ENCODE data around the gene HOXC4.

DNA sequence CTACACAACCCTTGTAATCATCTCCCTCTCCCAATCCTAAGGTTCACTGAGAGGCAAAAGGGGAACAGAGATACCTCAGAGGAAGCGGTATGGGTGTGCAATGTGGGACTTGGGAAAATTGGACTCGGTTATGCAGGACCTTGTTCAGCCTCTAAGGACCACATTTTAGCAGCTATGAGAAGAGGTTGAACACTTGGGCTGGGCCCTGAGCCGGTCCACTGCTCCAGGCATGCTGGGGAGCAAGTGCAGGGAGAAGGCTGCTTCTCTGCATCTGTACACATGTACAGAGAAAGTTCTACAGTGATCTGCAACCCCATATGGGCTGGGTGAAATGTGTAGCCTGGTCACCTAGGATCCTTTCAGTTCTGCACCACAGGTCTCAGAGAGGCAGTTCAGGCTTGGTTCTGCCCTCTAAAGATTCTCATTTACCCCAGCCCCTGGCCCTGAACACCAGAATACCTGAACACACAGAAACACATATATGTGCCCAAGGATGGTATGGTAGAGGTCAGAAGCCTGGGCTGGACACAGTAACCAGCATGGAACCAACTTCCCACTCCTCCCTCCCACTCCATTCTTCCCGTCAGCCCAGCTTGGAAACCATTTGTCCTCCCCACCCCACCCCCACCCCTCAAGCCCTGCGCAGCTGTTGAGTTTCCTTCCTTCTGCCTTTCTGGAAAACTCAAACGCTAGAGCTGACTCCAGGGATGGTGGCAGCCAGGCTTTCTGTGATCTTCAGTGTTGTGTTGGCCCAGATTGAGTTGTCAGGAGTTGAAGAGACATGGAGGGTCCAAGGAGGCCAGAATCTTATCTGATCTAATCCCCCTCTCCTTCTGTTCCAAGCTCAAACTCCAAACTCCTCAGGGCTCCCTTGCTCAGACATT is 10.4 kb upstream of the HOXC4 start:
- TF ChIP-seq POLR2A (IDR thresholded peaks at IDR 0.05) (no peak), POLR2AphosphoS5 (IDR thresholded peaks at IDR 0.05) (no peak)
- TF ChIP-seq, protein P1, sequence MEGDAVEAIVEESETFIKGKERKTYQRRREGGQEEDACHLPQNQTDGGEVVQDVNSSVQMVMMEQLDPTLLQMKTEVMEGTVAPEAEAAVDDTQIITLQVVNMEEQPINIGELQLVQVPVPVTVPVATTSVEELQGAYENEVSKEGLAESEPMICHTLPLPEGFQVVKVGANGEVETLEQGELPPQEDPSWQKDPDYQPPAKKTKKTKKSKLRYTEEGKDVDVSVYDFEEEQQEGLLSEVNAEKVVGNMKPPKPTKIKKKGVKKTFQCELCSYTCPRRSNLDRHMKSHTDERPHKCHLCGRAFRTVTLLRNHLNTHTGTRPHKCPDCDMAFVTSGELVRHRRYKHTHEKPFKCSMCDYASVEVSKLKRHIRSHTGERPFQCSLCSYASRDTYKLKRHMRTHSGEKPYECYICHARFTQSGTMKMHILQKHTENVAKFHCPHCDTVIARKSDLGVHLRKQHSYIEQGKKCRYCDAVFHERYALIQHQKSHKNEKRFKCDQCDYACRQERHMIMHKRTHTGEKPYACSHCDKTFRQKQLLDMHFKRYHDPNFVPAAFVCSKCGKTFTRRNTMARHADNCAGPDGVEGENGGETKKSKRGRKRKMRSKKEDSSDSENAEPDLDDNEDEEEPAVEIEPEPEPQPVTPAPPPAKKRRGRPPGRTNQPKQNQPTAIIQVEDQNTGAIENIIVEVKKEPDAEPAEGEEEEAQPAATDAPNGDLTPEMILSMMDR (IDR thresholded peaks at IDR 0.05): no peak
